Effector memory CD8-positive, alpha-beta T cell (primary cell): ENCODE results near the gene COPZ1.

Experiments
- ATAC-seq: fragments of 150-1000 bp; cut with Tn5 transposase; replicated peaks from 2 replicates; pipeline ENCODE4 v1.10.0; 2021; ENCODE audit warnings: mild to moderate bottlenecking, moderate library complexity
- DNase-seq, 3 experiments: peaks; one replicate each; pipeline ENCODE4 v3.0.0; 2021
- H3K27ac Mint-ChIP-seq, 2 donors: one replicate each; pipeline ENCODE4 v1.8.0; 2022; ENCODE audit warnings: mild to moderate bottlenecking in 2 of 2, mixed read lengths in 2 of 2, moderate library complexity in 2 of 2
- H3K27me3 Mint-ChIP-seq, 2 donors: one replicate each; pipeline ENCODE4 v1.8.0; 2022; ENCODE audit warnings: mixed read lengths in 2 of 2
- H3K36me3 Mint-ChIP-seq: one replicate; pipeline ENCODE4 v1.8.0; 2022; ENCODE audit warnings: mild to moderate bottlenecking, moderate library complexity, mixed read lengths; ENCODE audit not compliant: insufficient read depth
- H3K4me1 Mint-ChIP-seq, 2 donors: one replicate each; pipeline ENCODE4 v1.8.0; 2022; ENCODE audit warnings: low read depth in 2 of 2, mixed read lengths in 2 of 2
- H3K4me3 Mint-ChIP-seq, 2 donors: one replicate each; pipeline ENCODE4 v1.8.0; 2022; ENCODE audit warnings: mild to moderate bottlenecking in 2 of 2, mixed read lengths in 2 of 2, moderate library complexity in 2 of 2
- H3K9me3 Mint-ChIP-seq, 2 donors: one replicate each; pipeline ENCODE4 v1.8.0; 2022; ENCODE audit warnings: mixed read lengths in 2 of 2

COPZ1 gene

DNA sequence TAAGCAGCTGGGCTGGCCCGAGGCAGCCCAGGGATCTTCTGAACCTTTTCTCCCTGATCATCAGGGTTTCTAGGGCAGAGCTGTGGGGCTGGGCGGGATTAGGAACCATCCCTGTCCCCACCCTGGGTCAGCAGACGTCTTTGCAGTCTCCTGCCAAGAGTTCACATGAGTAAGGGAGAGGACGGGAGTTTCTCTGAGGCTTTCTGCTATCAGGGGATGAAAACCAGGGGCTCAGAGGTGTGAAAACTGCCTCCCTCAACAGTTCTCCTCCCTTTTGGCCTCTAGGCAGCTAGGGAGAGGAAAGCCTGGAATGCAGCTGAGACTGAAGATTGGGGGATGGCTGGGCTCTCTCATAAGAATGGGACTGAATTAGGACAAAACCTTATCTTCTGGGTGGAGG is 51.7 kb downstream of the COPZ1 start:
- Mint-ChIP-seq H3K4me3 (no peak overlapping the region), H3K36me3 (no peaks in the 10 kb centered on the region), H3K27me3 (no peaks in the 10 kb centered on the region), H3K27ac (no peak overlapping the region), H3K9me3 (no peaks in the 10 kb centered on the region), H3K4me1 (peaks cover 9% of the 10 kb centered on the region in 2 donors)
- ATAC-seq (no peak), DNase-seq (no peak)

DNA sequence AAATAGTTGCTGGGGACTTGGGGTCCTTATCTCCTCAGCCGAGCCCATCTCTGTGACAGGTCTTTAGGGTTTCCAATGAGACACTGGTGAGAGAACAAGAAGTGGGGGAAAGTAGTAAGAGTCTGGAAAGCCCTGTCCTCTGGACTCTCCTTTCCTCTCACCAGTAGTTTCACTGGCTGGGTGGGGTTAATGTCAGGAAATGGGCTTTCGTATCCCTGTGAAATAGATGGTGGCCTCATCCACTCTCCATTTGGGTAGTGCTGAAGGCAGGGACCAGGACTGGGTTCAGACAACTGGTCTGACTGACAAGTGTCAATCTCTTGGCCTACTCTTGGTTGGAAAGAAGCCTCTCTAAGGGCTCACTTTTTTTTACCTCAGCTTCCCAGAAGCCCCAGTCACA is 52.1 kb downstream of the COPZ1 start:
- Mint-ChIP-seq H3K27me3 (no peaks in the 10 kb centered on the region), H3K4me3 (no peak overlapping the region), H3K9me3 (no peaks in the 10 kb centered on the region), H3K27ac (peak overlapping the region; percentile 53 to 60), H3K36me3 (no peaks in the 10 kb centered on the region), H3K4me1 (peaks cover 6% of the 10 kb centered on the region in 2 donors)
- ATAC-seq (no peak), DNase-seq (no peak)

DNA sequence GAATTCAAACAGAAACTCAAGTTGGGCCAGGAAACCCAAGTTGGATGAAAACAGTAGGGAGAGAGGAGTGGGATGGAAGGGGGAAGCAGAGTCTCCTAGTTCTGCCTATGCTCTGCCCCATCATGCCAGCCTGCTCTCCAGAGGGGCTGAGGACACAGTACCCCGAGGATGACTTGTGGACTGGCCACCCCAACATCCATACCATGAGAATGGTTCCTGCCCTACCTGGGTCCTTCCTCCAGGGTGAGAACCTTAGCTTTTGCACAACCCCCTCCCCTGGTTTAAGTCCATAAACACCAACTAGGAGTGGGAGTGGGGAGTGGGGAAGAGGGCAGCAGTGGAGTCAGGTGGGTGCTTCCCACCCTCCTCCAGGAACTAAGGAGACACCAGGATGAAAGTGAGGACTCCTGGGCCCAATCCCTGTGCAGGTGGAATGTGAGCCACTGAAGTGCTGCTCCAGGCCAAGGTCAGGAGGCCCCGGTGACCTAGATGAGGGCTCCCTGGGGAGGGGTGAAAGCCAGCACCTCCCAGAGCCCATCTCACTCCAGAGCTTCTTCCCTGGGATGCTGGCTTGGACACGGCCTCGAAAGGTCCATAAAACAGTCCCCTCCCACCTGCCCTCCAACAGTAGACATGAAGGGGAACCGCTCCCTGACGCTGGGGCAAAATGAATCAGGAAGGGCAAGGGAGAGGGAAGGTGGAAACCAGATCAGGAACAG is 53.0 kb downstream of the COPZ1 start:
- ATAC-seq = no peak
- no peaks in the 10 kb centered on the region for H3K36me3 Mint-ChIP-seq
- peak overlapping the region; percentile 4 to 26 for H3K4me3 Mint-ChIP-seq
- no peak for DNase-seq
- no peak overlapping the region for H3K27ac Mint-ChIP-seq
- H3K27me3 Mint-ChIP-seq = no peaks in the 10 kb centered on the region
- H3K4me1 Mint-ChIP-seq = peaks cover 5% of the 10 kb centered on the region in 2 donors
- H3K9me3 Mint-ChIP-seq = no peaks in the 10 kb centered on the region

DNA sequence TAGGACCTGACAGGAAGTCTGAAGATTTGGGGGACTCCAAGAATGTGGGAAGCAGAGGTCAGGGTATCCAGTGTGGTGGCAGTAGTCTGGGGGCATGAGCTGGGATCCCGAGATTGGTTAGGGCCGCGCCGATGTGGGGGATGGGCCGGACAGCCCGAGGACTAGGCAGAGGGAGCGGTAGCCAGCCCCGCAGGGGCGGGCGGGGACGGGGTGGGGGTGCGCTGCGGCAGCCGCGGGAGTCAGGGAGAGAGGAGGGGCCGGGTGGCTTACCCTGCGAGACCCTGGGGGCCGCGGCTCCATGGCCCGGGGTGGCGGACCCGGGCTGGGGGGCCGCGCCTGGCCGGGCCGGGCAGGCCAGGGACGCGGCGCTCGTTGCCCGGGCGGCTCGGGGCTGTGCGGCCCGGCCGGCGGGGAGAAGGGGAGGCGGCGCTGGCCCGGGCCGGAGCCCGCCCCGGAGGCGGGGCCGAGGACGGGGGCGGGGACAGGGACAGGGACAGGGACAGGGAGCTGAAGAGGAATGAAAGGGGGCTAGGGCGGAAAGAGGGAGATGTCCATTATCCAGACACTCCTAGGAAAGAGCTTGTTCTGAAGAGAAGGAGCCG is 54.0 kb downstream of the COPZ1 start:
- no peak for DNase-seq
- H3K4me3 Mint-ChIP-seq = peak overlapping the region; percentile 4 to 65
- peaks cover 5% of the 10 kb centered on the region in 2 donors for H3K4me1 Mint-ChIP-seq
- H3K27me3 Mint-ChIP-seq = no peaks in the 10 kb centered on the region
- no peaks in the 10 kb centered on the region for H3K36me3 Mint-ChIP-seq
- ATAC-seq = peak; percentile 29
- no peak overlapping the region for H3K27ac Mint-ChIP-seq
- H3K9me3 Mint-ChIP-seq = no peaks in the 10 kb centered on the region

DNA sequence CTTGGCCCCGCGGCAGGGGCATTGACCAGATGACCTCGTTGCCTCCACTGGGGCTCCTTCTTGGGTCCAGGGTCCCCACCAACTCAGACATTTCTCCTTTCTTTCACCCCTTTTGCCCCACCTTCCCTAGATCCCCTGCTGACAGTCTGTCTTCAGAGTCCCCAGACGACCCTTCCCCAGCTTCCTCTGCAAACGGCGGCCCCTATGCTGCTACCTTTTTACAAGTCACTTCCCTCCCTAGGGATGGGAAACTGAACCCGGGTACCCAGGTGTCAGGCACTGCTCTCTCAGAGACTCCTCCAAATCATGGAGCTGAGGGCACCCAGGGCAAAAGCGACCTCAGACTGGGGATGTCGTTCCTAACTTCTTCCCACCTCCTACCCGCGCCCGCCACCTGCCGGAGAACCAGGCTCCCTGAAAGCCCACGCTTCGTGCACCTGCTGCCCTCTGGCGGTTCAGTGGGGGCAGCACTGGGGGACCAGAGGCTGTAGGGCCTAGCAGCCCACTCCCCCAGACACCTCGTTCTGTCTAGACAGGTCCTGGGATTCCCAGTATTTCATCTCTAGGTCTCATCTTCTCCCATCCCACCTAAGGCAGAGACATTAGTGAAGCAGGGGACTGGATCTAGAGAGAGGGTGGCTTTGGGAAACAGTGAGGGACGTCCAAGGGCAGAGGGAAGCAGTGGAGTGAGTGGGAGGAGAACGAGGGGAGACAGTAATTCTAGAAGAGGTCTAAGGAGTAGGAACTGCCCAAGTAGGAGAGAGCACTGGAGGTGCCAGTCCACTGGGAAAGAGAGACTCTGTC is 54.7 kb downstream of the COPZ1 start:
- Mint-ChIP-seq H3K4me1 (peaks cover 5% of the 10 kb centered on the region in 2 donors), H3K9me3 (no peaks in the 10 kb centered on the region), H3K27me3 (no peaks in the 10 kb centered on the region), H3K36me3 (no peaks in the 10 kb centered on the region), H3K27ac (no peak overlapping the region), H3K4me3 (peak overlapping the region; percentile 52 to 65)
- ATAC-seq (peak; percentile 96), DNase-seq (peak; percentile 87 to 89 (median 87))

DNA sequence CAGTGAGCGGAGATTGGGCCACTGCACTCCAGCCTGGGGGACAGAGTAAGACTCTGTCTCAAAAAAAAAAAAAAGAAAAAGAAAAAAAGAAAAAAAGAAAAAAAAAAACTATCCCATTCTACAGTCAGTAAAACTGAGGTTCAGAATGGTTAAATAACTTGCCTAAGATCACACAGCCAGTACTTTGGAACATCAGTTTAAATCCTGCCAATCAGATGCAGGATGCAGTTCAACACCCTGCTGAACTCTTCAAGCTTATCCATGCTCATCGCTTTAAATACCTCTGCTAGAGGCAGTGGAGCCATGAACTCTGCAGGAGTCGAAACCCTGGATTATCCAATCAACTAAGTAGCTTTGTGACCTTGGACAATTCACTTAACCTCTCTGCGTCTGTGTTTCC is 56.2 kb downstream of the COPZ1 start:
- H3K9me3 Mint-ChIP-seq = no peaks in the 10 kb centered on the region
- H3K4me3 Mint-ChIP-seq = no peak overlapping the region
- H3K27me3 Mint-ChIP-seq = no peaks in the 10 kb centered on the region
- peaks cover 5% of the 10 kb centered on the region in 2 donors for H3K4me1 Mint-ChIP-seq
- H3K27ac Mint-ChIP-seq = no peak overlapping the region
- no peak for DNase-seq
- no peak for ATAC-seq
- no peaks in the 10 kb centered on the region for H3K36me3 Mint-ChIP-seq

DNA sequence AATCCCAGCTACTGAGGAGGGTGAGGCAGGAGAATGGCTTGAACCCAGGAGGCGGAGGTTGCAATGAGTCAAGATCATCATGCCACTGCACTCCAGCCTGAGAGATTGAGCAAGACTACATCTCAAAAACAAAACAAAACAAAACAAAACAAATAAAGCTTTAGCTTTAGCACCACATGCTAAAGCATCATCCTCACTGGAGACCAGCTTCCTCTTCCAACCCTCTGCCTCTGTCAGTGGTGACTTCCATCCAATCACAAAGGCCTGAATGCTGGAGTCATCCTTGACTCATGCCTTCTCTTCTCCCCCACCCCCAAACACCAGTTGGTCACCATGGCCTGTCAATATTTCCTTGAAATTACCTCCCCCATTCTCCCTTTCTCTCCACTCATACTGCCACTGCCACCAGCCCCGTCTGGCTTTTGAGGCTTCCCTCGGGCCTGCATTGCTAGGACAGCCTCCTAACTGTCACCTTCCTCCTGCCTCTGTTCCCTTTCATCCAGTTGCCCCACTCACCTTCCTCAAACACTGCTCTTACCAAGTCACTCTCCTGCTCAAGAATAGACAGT is 58.2 kb downstream of the COPZ1 start:
- H3K4me1 Mint-ChIP-seq = peaks cover 5% of the 10 kb centered on the region in 2 donors
- DNase-seq = no peak
- peak overlapping the region in 1 of 2 donors; percentile 54 for H3K27ac Mint-ChIP-seq
- no peaks in the 10 kb centered on the region for H3K9me3 Mint-ChIP-seq
- no peaks in the 10 kb centered on the region for H3K36me3 Mint-ChIP-seq
- H3K27me3 Mint-ChIP-seq = no peaks in the 10 kb centered on the region
- no peak overlapping the region for H3K4me3 Mint-ChIP-seq
- peak; percentile 9 for ATAC-seq

DNA sequence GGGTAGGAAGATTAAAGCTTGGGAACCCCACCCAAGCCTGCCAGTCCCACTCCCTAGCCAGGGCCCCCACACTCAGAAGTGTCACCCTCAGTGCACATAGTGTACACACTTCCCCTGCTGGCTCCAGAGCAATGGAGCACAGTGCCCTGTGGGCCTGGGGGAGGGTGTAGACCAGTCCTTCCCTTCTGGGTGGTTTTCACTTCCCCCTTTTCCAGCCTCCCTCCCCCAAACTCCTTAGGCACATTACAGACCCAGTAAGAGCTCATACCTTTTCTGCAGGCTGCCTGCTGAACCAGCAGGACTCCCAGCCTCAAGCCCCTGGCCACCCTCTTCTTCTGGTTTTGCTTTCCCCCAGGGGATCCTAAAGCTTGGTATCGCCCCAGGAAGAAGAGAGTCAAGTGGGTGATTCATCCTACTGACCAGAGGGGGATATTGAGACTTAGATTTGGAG is 59.7 kb downstream of the COPZ1 start, which contains the start of gene ZNF385A:
Gene ZNF385A, minus strand, starts transcription at position 143 of the 451 bp plus-strand sequence. CDS start 219 bp downstream, outside the sequence.
- Mint-ChIP-seq H3K27me3 (no peaks in the 10 kb centered on the region), H3K4me1 (peaks cover 2% of the 10 kb centered on the region in 2 donors), H3K4me3 (no peak within 1 kb of the TSS), H3K9me3 (no peaks in the 10 kb centered on the region), H3K36me3 (no peaks in the 10 kb centered on the region), H3K27ac (peak within 1 kb of the TSS in 1 of 2 donors; percentile 54)
- DNase-seq (no peak), ATAC-seq (no peak)

DNA sequence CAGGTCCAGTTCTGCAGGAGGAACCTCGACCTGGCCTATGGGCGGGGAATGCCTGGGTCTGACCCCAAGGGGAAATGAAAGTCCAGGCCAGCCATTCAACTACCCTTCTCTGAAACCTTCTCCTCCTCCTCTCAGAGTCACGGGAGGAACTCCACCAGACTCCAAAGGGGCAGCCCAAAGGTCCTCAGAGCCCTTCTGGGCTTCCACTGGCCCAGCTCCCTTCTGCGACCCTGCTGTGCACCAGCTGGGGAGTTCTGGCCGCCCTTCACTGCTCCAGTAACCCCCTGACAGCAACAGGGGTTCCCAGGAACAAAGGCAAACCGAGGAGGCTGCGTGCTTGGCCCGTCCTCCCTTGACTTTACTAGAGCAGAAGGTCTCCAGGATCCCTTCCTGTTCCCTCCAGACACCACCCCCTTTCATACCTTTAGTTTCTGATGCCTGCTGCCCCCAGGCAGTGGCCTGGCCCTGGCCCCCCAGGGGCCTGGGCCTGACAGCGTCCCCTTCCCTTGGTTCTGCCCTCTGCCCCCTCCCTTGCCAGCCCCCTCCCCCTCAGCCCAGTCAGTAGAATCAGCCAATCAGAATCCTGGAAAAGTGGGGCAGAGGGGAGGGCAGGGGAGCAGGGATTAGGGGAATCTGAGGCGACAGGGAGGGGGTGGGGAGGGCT is 60.5 kb downstream of the COPZ1 start:
- H3K4me3 Mint-ChIP-seq = no peak overlapping the region
- H3K36me3 Mint-ChIP-seq = no peaks in the 10 kb centered on the region
- H3K9me3 Mint-ChIP-seq = no peaks in the 10 kb centered on the region
- H3K27me3 Mint-ChIP-seq = no peaks in the 10 kb centered on the region
- DNase-seq (no peak), ATAC-seq (no peak)
- no peak overlapping the region for H3K27ac Mint-ChIP-seq
- peaks cover 0 to 4% of the 10 kb centered on the region in 2 donors for H3K4me1 Mint-ChIP-seq

DNA sequence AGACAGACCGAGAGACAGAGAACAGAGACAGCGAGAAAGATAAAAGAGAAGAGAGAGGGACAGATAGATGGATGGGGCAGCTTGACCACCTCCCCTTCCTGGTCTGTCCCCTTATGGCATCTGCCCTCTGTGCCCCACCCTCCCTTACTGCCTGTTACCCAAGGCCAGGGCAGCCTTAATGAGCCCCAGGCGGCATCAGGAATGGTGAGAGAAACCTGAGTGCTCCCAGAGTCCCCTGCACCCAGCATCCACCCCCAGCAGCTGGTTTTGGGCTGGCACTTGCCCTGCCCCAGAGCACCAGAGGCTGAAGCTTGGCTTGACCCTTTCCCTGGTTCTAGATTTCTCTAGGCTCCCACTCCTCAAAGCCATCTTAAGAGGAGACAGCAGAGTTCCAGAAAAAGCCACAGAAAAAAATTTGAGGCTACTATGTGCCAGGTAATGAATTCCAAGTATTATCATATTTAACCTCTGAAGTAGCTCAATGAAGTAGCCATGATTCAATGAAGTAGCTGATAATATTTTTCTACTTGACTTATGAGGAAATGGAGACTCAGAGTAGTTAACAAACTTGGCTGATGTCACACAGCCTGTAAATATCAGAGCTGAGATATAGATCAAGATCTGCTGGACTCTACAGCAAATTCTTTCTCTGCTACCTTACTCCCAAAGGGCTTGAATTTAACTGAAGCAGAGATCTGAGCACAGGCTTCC is 61.6 kb downstream of the COPZ1 start:
- Mint-ChIP-seq H3K9me3 (no peaks in the 10 kb centered on the region), H3K4me3 (no peak overlapping the region), H3K36me3 (peaks cover under 1% of the 10 kb centered on the region), H3K27ac (peak overlapping the region in 1 of 2 donors; percentile 9), H3K27me3 (no peaks in the 10 kb centered on the region), H3K4me1 (peaks cover 4 to 9% of the 10 kb centered on the region in 2 donors)
- DNase-seq = no peak
- no peak for ATAC-seq

DNA sequence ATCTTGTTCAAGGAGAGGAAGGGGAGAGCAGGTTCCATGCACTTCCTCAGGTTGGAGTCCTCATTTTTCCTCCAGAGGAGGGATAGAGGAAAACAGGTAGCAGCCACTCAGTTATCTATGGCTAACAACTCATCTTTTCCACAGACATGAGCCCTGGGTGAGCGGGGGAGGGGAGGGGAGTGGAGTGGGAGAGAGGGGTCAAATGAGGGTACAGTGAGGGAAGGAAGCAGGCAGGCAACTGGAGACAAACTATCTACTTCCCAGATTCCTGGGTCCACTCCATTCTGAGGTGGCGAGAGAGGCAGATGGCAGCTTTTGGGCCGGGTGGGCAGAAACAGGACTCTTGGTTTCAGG is 62.2 kb downstream of the COPZ1 start:
- DNase-seq (no peak), ATAC-seq (no peak)
- Mint-ChIP-seq H3K27ac (peak overlapping the region in 1 of 2 donors; percentile 9), H3K9me3 (no peaks in the 10 kb centered on the region), H3K27me3 (no peaks in the 10 kb centered on the region), H3K4me1 (peaks cover 8 to 13% of the 10 kb centered on the region in 2 donors), H3K4me3 (no peak overlapping the region), H3K36me3 (peaks cover 4% of the 10 kb centered on the region)

DNA sequence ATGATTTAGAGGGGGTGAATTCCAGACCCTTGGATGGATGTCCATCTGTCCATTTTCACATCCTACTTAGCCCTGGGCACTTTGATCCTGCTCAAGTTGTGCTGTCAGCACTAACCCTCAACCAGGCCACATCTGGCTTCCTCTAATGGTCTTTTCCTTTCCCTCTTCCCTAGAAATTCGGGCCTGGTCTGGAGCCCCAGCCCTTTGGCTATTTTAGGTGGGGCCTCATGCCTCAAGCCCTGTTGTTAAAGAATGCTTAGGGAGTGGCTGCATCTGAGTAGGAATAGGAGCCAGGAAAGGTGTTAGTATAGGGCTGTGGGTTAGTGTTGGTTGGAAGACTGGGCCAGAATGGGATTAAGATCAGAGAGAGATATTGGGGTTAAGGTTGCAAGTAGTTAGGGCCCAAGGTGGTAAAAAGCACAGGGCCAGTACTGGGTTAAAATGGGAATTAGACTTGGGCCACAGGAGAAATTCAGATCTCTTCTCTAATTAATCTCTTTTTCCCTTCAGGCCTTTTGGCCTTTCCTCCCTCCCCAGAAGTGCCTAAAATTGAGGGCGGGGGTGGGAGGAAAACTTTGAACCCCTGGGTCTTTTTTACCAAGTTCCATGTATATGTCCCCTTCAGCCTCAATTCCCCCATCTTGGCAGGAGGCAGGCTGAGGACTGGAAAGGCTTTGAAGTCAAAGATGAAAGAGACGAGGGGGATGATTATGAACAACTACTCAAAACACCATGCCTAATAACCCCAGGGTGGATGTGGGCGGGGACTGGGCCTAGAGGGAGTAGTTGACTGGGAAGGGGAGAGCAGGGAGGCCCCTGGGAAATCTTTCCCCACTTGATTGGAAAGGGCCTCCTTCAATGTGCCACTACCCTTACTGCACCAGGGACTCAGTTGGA is 63.6 kb downstream of the COPZ1 start:
- Mint-ChIP-seq H3K36me3 (peaks cover 7% of the 10 kb centered on the region), H3K9me3 (no peaks in the 10 kb centered on the region), H3K4me3 (no peak overlapping the region), H3K4me1 (peaks cover 9 to 15% of the 10 kb centered on the region in 2 donors), H3K27me3 (no peaks in the 10 kb centered on the region), H3K27ac (peak overlapping the region in 1 of 2 donors; percentile 38)
- DNase-seq (no peak), ATAC-seq (no peak)
